ENCODE measurements around the gene RPL3.

RPL3 gene

DNA sequence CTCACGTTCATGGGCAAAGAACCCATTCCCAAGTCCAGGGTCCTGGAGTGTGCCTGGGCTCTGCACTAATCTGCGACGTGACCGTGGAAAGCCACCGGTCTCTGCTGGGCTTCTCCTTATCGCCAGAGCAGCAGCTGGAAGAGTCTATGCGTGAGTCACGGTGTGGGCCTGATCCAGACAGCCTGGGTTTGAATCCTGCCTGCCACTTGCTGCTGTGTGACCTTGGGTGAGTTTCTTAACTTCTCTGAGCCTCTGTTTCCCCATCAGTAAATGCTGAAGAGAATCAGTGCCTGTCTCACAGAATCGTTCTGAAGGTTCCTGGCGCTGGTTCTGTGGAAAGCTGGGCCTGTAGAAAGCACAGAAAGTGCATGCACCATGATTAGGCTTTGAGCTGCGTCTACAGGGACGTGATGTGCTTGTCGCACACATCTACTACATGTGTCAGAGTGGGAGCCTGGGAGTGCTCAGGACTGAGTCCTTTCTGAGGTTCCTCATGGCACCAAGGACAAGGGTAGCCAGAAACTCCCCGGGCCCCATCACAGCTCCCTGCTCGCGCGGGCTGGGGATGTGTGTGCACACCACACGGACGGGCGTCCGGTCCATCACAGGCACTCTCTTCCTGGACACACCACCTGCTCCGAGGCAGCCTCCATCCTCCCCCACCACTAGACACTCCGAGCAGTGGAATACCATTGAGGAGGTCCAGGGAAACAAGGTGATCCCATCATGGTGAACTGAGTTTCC lies 54.1 kb downstream of the RPL3 start:
- H2AFZ ChIP-seq (ENCODE audit: low read length) = no peak overlapping the region
- no peaks in the 10 kb centered on the region for H3K36me3 ChIP-seq (ENCODE audit: insufficient read depth, low read length)
- H4K20me1 ChIP-seq (ENCODE audit: insufficient read depth, low read length) = no peaks in the 10 kb centered on the region
- no peak overlapping the region for H3K4me3 ChIP-seq (ENCODE audit: low read depth, low read length, poor library complexity, severe bottlenecking)
- no peaks in the 10 kb centered on the region for H3K79me2 ChIP-seq (ENCODE audit: insufficient read depth, low read length)
- no peaks in the 10 kb centered on the region for H3F3A ChIP-seq (ENCODE audit: insufficient read depth, low read length)
- peaks cover 11% of the 10 kb centered on the region for H3K27me3 ChIP-seq (ENCODE audit: insufficient read depth, low read length)
- H3K9ac ChIP-seq (ENCODE audit: low read length) = no peak overlapping the region
- H3K4me2 ChIP-seq (ENCODE audit: low read length) = no peak overlapping the region
- no peaks in the 10 kb centered on the region for H3K9me2 ChIP-seq (ENCODE audit: low read depth, low read length)
- no peak for TF ChIP-seq EZH2 (IDR thresholded peaks at IDR 0.05; ENCODE audit: borderline replicate concordance, low read length)
- TF ChIP-seq, protein P1, sequence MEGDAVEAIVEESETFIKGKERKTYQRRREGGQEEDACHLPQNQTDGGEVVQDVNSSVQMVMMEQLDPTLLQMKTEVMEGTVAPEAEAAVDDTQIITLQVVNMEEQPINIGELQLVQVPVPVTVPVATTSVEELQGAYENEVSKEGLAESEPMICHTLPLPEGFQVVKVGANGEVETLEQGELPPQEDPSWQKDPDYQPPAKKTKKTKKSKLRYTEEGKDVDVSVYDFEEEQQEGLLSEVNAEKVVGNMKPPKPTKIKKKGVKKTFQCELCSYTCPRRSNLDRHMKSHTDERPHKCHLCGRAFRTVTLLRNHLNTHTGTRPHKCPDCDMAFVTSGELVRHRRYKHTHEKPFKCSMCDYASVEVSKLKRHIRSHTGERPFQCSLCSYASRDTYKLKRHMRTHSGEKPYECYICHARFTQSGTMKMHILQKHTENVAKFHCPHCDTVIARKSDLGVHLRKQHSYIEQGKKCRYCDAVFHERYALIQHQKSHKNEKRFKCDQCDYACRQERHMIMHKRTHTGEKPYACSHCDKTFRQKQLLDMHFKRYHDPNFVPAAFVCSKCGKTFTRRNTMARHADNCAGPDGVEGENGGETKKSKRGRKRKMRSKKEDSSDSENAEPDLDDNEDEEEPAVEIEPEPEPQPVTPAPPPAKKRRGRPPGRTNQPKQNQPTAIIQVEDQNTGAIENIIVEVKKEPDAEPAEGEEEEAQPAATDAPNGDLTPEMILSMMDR (IDR thresholded peaks at IDR 0.05; ENCODE audit: low read length) = no peak
- H3K9me3 ChIP-seq (ENCODE audit: low read length) = no peaks in the 10 kb centered on the region
- H3K27ac ChIP-seq (ENCODE audit: low read depth, low read length, poor library complexity, severe bottlenecking) = no peak overlapping the region
- no peaks in the 10 kb centered on the region for H3K4me1 ChIP-seq (ENCODE audit: insufficient read depth, low read length, severe bottlenecking)

DNA sequence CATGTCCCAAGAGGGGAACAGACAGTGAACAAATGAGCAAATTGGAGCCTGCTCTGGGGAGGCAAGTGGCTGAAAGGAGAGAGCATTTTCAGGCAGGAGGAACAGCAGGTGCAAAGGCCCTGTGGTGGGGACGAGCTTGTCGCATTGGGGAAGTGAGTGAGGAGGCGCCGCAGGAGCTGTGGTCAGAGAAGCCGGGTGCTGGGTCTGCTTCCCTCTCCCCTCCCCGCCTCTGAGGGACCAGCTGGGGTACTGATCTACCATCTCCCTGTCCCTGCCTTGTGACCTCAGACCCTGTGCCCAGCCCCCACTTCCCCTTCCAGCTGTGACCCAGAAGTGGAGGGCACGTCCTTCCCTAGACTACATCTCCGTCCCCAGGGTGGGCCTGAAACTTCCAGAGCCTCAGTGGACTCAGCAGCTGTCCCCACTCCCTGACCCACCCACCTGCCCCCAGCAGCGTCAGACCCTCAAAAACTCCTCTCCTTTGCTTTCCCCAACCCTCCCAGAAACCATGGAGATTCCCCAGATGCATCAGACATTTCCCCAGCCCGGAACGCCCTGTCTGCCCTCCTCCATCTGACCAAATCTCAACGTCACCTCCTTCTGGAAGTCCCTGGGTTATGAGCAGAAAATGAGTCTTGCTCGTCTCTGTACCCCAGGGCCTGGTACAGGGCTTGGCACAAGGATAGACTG lies 54.9 kb downstream of the RPL3 start:
- Histone ChIP-seq H3K27me3 (ENCODE audit: insufficient read depth, low read length) (peaks cover 11% of the 10 kb centered on the region), H3K79me2 (ENCODE audit: insufficient read depth, low read length) (no peaks in the 10 kb centered on the region), H2AFZ (ENCODE audit: low read length) (no peak overlapping the region), H3K4me3 (ENCODE audit: low read depth, low read length, poor library complexity, severe bottlenecking) (no peak overlapping the region), H3K4me2 (ENCODE audit: low read length) (no peak overlapping the region), H3K9ac (ENCODE audit: low read length) (no peak overlapping the region), H4K20me1 (ENCODE audit: insufficient read depth, low read length) (no peaks in the 10 kb centered on the region), H3K36me3 (ENCODE audit: insufficient read depth, low read length) (no peaks in the 10 kb centered on the region), H3K27ac (ENCODE audit: low read depth, low read length, poor library complexity, severe bottlenecking) (no peak overlapping the region), H3K9me2 (ENCODE audit: low read depth, low read length) (no peaks in the 10 kb centered on the region), H3K4me1 (ENCODE audit: insufficient read depth, low read length, severe bottlenecking) (no peaks in the 10 kb centered on the region), H3F3A (ENCODE audit: insufficient read depth, low read length) (no peaks in the 10 kb centered on the region), H3K9me3 (ENCODE audit: low read length) (no peaks in the 10 kb centered on the region)
- TF ChIP-seq, protein P1 (IDR thresholded peaks at IDR 0.05; ENCODE audit: low read length) = no peak
- TF ChIP-seq EZH2 (IDR thresholded peaks at IDR 0.05; ENCODE audit: borderline replicate concordance, low read length) = no peak

DNA sequence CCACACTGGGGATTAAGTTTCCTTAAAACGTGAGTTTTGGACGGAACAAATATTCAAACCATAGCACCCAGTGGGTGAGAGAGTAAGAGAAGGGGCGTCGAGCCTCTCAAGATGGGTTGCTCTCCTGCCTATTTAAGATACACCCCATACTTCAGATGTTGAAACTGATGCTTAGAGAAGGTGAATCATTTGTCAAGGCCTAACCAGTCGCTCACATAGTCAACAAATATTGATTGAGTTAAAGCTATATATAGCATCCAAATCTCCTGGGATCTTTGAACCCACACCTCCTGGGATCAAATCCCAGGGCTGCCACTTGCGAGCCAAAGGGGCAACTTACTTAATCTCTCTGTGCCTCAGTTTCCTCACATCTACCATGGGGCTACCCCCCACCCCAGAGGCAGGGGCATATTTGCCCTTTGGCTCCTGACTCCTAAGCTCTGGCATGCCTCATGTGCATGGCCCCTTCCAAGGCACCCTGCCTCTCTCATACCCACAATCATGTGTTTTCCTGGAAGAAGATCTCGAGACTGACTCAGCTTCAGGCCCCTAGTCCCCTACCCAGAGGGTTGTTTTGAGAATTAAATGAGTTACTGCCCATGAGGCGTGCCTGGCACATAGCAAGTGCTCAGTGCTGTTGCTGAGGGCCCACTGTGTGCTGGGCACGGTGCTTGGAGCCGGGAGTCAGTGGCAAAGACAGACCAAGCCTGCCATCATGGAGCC lies 55.6 kb downstream of the RPL3 start:
- Histone ChIP-seq H3K27me3 (ENCODE audit: insufficient read depth, low read length) (peaks cover 11% of the 10 kb centered on the region), H3K27ac (ENCODE audit: low read depth, low read length, poor library complexity, severe bottlenecking) (no peak overlapping the region), H3K9ac (ENCODE audit: low read length) (no peak overlapping the region)

More for the DNA sequence above, 55.6 kb downstream of the RPL3 start:
- Histone ChIP-seq H3K9me3 (ENCODE audit: low read length) (no peaks in the 10 kb centered on the region), H3K9me2 (ENCODE audit: low read depth, low read length) (no peaks in the 10 kb centered on the region), H3K4me1 (ENCODE audit: insufficient read depth, low read length, severe bottlenecking) (no peaks in the 10 kb centered on the region), H4K20me1 (ENCODE audit: insufficient read depth, low read length) (no peaks in the 10 kb centered on the region), H3K79me2 (ENCODE audit: insufficient read depth, low read length) (no peaks in the 10 kb centered on the region), H3F3A (ENCODE audit: insufficient read depth, low read length) (no peaks in the 10 kb centered on the region), H3K4me3 (ENCODE audit: low read depth, low read length, poor library complexity, severe bottlenecking) (no peak overlapping the region), H3K36me3 (ENCODE audit: insufficient read depth, low read length) (no peaks in the 10 kb centered on the region), H3K4me2 (ENCODE audit: low read length) (no peak overlapping the region), H2AFZ (ENCODE audit: low read length) (no peak overlapping the region)
- TF ChIP-seq EZH2 (IDR thresholded peaks at IDR 0.05; ENCODE audit: borderline replicate concordance, low read length) = no peak
- TF ChIP-seq, protein P1 (IDR thresholded peaks at IDR 0.05; ENCODE audit: low read length) = no peak

All from OCI-LY1 (cell line).